Measurements from ENCODE around the gene GNG7.

DNA sequence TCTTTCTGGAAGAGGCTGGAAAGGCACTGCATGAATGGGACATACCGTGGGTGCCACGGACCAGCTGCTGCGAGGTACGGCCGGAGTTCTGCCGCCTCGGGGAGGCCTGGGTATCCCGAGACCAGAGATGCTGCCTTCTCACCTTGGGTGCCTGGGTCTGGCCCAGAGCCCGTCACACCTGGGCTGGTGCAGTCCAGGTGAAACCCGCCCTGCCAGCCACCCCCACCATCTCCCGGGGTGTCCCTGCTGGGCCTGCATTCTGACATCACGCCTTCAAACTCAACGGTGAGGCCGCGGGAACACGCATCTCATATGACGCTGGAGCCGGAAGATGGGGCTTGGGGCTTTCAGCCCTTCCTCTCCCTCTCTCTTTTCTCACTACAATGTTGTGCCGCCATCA, 128.6 kb downstream of the GNG7 start:
- TF ChIP-seq FOXA1 (IDR thresholded peaks at IDR 0.05) (no peak), FOXM1 (IDR thresholded peaks at IDR 0.05; ENCODE audit: borderline replicate concordance) (no peak)
